ENCODE data around the gene TTC39B. TPM values are rescaled to one million over a fixed set of nuclear protein-coding genes. Genes with fewer than 3 reads are reported as not detected.

Gene TTC39B
- total RNA-seq, 2 donors from 2014 or later: 5.3 to 6.0 TPM

- intact Hi-C loops (cut with DNase I): no loop called here
- Histone ChIP-seq H3K27me3 (no peaks in the 10 kb centered on the region), H3K36me3 (replicated peaks in 1 of 2; ENCODE audit: insufficient read depth in 1 of 2, low read depth in 2 of 2) (no peaks in the 10 kb centered on the region), H3K9me3 (no peaks in the 10 kb centered on the region), H3K27ac (no peak overlapping the region), H3K4me3 (no peak overlapping the region), H3K4me1 (peaks cover 1% of the 10 kb centered on the region)
- no peak for ATAC-seq
- no peak for DNase-seq
- TF ChIP-seq POLR2A (IDR thresholded peaks at IDR 0.05) (no peak), CTCF (IDR thresholded peaks at IDR 0.05) (no peak)
These were observed 143.1 kb downstream of the TTC39B start for GRCh38 chr9:15163931-15164330.

DNA sequence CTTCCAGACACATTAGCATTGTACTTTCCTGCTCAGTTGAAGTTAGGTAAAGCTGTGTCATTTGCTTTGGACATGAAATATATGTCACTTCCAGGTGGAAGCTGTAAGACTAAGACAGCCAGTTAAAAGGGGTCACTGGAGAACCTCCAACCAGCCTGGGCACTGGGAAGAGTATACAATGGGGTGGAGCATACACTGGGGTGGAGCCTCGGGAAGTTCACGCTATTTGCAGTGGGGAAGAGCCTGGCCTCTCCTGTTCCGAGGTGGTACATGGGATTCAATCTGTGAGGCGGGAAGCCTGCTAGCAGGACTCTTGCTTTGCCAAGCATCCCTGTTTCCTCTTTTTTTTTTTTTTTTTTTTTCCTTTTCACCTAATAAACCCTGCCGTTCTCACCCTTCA lies 145.3 kb downstream of the TTC39B start:
- Histone ChIP-seq H3K36me3 (replicated peaks in 1 of 2; ENCODE audit: insufficient read depth in 1 of 2, low read depth in 2 of 2) (no peaks in the 10 kb centered on the region), H3K9me3 (no peaks in the 10 kb centered on the region), H3K4me1 (no peaks in the 10 kb centered on the region), H3K27ac (no peak overlapping the region), H3K27me3 (no peaks in the 10 kb centered on the region), H3K4me3 (no peak overlapping the region)
- no peak for DNase-seq
- TF ChIP-seq CTCF (IDR thresholded peaks at IDR 0.05) (no peak), POLR2A (IDR thresholded peaks at IDR 0.05) (no peak)
- intact Hi-C loops (cut with DNase I): no loop called here
- no peak for ATAC-seq
- WGBS, 2 donors: 87 to 94% methylated on average over 5 of the region's 5 CpGs

GRCh38 chr9:15160673-15161072 lies 146.3 kb downstream of the TTC39B start:
- Histone ChIP-seq H3K4me1 (peaks cover 9% of the 10 kb centered on the region), H3K27me3 (no peaks in the 10 kb centered on the region)
- no peak for DNase-seq

GRCh38 chr9:15158064-15158463 lies 149.0 kb downstream of the TTC39B start:
- H3K9me3 ChIP-seq: no peaks in the 10 kb centered on the region
- intact Hi-C loops (cut with DNase I): no loop called here
- DNase-seq (no peak), ATAC-seq (no peak)
- H3K4me1 ChIP-seq: peaks cover 14% of the 10 kb centered on the region
- H3K27me3 ChIP-seq: no peaks in the 10 kb centered on the region
- H3K27ac ChIP-seq: no peak overlapping the region
- no peak overlapping the region for H3K4me3 ChIP-seq
- no peaks in the 10 kb centered on the region for H3K36me3 ChIP-seq (replicated peaks in 1 of 2; ENCODE audit: insufficient read depth in 1 of 2, low read depth in 2 of 2)
- 78 to 80% methylated on average over 1 of the region's 1 CpG for WGBS, 2 donors
- no peak for TF ChIP-seq POLR2A (IDR thresholded peaks at IDR 0.05)
- no peak for TF ChIP-seq CTCF (IDR thresholded peaks at IDR 0.05)

More at GRCh38 chr9:15160673-15161072, 146.3 kb downstream of the TTC39B start:
- no peak for ATAC-seq
- WGBS, 2 donors: 70 to 85% methylated on average over 1 of the region's 1 CpG
- Histone ChIP-seq H3K9me3 (no peaks in the 10 kb centered on the region), H3K36me3 (replicated peaks in 1 of 2; ENCODE audit: insufficient read depth in 1 of 2, low read depth in 2 of 2) (no peaks in the 10 kb centered on the region), H3K27ac (no peak overlapping the region), H3K4me3 (no peak overlapping the region)
- intact Hi-C loops (cut with DNase I): no loop called here
- TF ChIP-seq CTCF (IDR thresholded peaks at IDR 0.05) (no peak), POLR2A (IDR thresholded peaks at IDR 0.05) (no peak)

GRCh38 chr9:15157381-15157780 lies 149.6 kb downstream of the TTC39B start:
- intact Hi-C loops (cut with DNase I): no loop called here
- ATAC-seq (no peak), DNase-seq (no peak)
- 69 to 78% methylated on average over 4 of the region's 4 CpGs for WGBS, 2 donors
- no peak overlapping the region for H3K27ac ChIP-seq
- H3K36me3 ChIP-seq (replicated peaks in 1 of 2; ENCODE audit: insufficient read depth in 1 of 2, low read depth in 2 of 2): no peaks in the 10 kb centered on the region
- peaks cover 14% of the 10 kb centered on the region for H3K4me1 ChIP-seq
- TF ChIP-seq POLR2A (IDR thresholded peaks at IDR 0.05) (no peak), CTCF (IDR thresholded peaks at IDR 0.05) (no peak)
- no peaks in the 10 kb centered on the region for H3K27me3 ChIP-seq
- no peaks in the 10 kb centered on the region for H3K9me3 ChIP-seq
- no peak overlapping the region for H3K4me3 ChIP-seq
